H9 (cell line): ENCODE measurements around the gene KCNJ14. TPM values are rescaled to one million over a fixed set of nuclear protein-coding genes. Genes with fewer than 3 reads are reported as not detected.

Experiments
- DNase-seq: peaks from one replicate; pipeline ENCODE4 v3.0.0-alpha.2; 2017
- H2AFZ ChIP-seq: one replicate; pipeline ENCODE4 v1.6.1; 2013; ENCODE audit warnings: mild to moderate bottlenecking, low read length, control low read depth, moderate library complexity
- H2AK5ac ChIP-seq: 2 replicates; pipeline ENCODE4 v1.6.1; 2013; ENCODE audit warnings: low read length, control low read depth, mixed read lengths; ENCODE audit not compliant: insufficient read length
- H2BK120ac ChIP-seq: one replicate; pipeline ENCODE4 v1.6.1; 2013; ENCODE audit warnings: low read depth, mild to moderate bottlenecking, low read length, control low read depth, inconsistent platforms; ENCODE audit not compliant: poor library complexity, severe bottlenecking
- H2BK12ac ChIP-seq: 2 replicates; pipeline ENCODE4 v1.6.1; 2013; ENCODE audit warnings: low read length, control low read depth, mixed read lengths, low read depth; ENCODE audit not compliant: insufficient read length
- H2BK15ac ChIP-seq: 2 replicates; pipeline ENCODE4 v1.6.1; 2013; ENCODE audit warnings: low read depth, low read length, control low read depth
- H2BK20ac ChIP-seq: one replicate; pipeline ENCODE4 v1.6.1; 2013; ENCODE audit warnings: low read depth, mild to moderate bottlenecking, low read length, control low read depth, inconsistent platforms; ENCODE audit not compliant: poor library complexity, severe bottlenecking
- H2BK5ac ChIP-seq: 2 replicates; pipeline ENCODE4 v1.6.1; 2013; ENCODE audit warnings: low read length, control low read depth, mixed read lengths; ENCODE audit not compliant: insufficient read length
- H3K14ac ChIP-seq: 2 replicates; pipeline ENCODE4 v1.6.1; 2013; ENCODE audit warnings: low read length, control low read depth; ENCODE audit not compliant: insufficient read depth
- H3K18ac ChIP-seq: 2 replicates; pipeline ENCODE4 v1.6.1; 2013; ENCODE audit warnings: low read depth, mild to moderate bottlenecking, mixed read lengths, low read length, control low read depth; ENCODE audit not compliant: insufficient read length
- H3K23ac ChIP-seq: 2 replicates; pipeline ENCODE4 v1.6.1; 2013; ENCODE audit warnings: low read length, control low read depth, mixed read lengths, low read depth; ENCODE audit not compliant: insufficient read length
- H3K23me2 ChIP-seq: 2 replicates; pipeline ENCODE4 v1.6.1; 2013; ENCODE audit warnings: low read depth, mild to moderate bottlenecking, mixed read lengths, low read length, control low read depth; ENCODE audit not compliant: insufficient read length, poor library complexity, severe bottlenecking
- H3K27ac ChIP-seq: 2 replicates; pipeline ENCODE4 v1.5.1; 2013; ENCODE audit warnings: low read length, control low read depth, mixed read lengths, low read depth; ENCODE audit not compliant: insufficient read length
- H3K27me3 ChIP-seq: 2 replicates; pipeline ENCODE4 v1.6.1; 2013; ENCODE audit warnings: low read length, control low read depth, inconsistent platforms; ENCODE audit not compliant: insufficient read depth
- H3K4ac ChIP-seq: 2 replicates; pipeline ENCODE4 v1.6.1; 2013; ENCODE audit warnings: low read depth, mild to moderate bottlenecking, control low read depth, inconsistent platforms, low read length, moderate library complexity
- H3K4me1 ChIP-seq: 2 replicates; pipeline ENCODE4 v1.6.1; 2013; ENCODE audit warnings: low read length, control low read depth, inconsistent platforms; ENCODE audit not compliant: insufficient read depth
- H3K4me2 ChIP-seq: 2 replicates; pipeline ENCODE4 v1.6.1; 2013; ENCODE audit warnings: low read length, control low read depth, mixed read lengths; ENCODE audit not compliant: insufficient read length, insufficient read depth
- H3K56ac ChIP-seq: 2 replicates; pipeline ENCODE4 v1.6.1; 2013; ENCODE audit warnings: low read depth, mild to moderate bottlenecking, mixed read lengths, low read length, control low read depth; ENCODE audit not compliant: insufficient read length
- H3K79me1 ChIP-seq: 2 replicates; pipeline ENCODE4 v1.6.1; 2013; ENCODE audit warnings: low read depth, mild to moderate bottlenecking, moderate library complexity, low read length, control low read depth, inconsistent platforms; ENCODE audit not compliant: insufficient read depth, poor library complexity, severe bottlenecking
- H3K79me2 ChIP-seq: 2 replicates; pipeline ENCODE4 v1.6.1; 2013; ENCODE audit warnings: low read length, control low read depth, inconsistent platforms; ENCODE audit not compliant: insufficient read depth
- H3K9ac ChIP-seq: 2 replicates; pipeline ENCODE4 v1.6.1; 2013; ENCODE audit warnings: low read length, control low read depth, mixed read lengths; ENCODE audit not compliant: insufficient read length; ENCODE audit errors: extremely low read depth
- H3K9me3 ChIP-seq: one replicate; pipeline ENCODE4 v1.6.1; 2013; ENCODE audit warnings: low read depth, low read length, inconsistent platforms; ENCODE audit not compliant: control insufficient read depth
- H3T11ph ChIP-seq: one replicate; pipeline ENCODE4 v1.6.1; 2013; ENCODE audit warnings: mild to moderate bottlenecking, low read length, control low read depth, inconsistent platforms
- H4K20me1 ChIP-seq: one replicate; pipeline ENCODE4 v1.6.1; 2013; ENCODE audit not compliant: control insufficient read depth, insufficient read length, insufficient read depth
- H4K5ac ChIP-seq: 2 replicates; pipeline ENCODE4 v1.6.1; 2013; ENCODE audit warnings: low read depth, mild to moderate bottlenecking, mixed read lengths, low read length, control low read depth; ENCODE audit not compliant: insufficient read length
- H4K8ac ChIP-seq: replicated peaks from 2 replicates; pipeline ENCODE4 v1.6.1; 2013; ENCODE audit warnings: low read length, control low read depth, mixed read lengths, low read depth; ENCODE audit not compliant: insufficient read length
- H4K91ac ChIP-seq: 2 replicates; pipeline ENCODE4 v1.6.1; 2013; ENCODE audit warnings: low read depth, mild to moderate bottlenecking, moderate library complexity, mixed read lengths, low read length, control low read depth; ENCODE audit not compliant: insufficient read length
- H3K27ac Mint-ChIP-seq, 3 experiments: 2 replicates in 2 of 3; 3 replicates in 1 of 3; pipeline ENCODE4 v1.8.0; 2020 to 2021; ENCODE audit warnings: mixed read lengths in 3 of 3, mild to moderate bottlenecking in 1 of 3, moderate library complexity in 1 of 3
- H3K27me3 Mint-ChIP-seq: 2 replicates; pipeline ENCODE4 v1.8.0; 2021; ENCODE audit warnings: low read depth, mild to moderate bottlenecking, moderate library complexity, mixed read lengths
- H3K36me3 Mint-ChIP-seq, 3 experiments: 2 replicates in 2 of 3; 3 replicates in 1 of 3; pipeline ENCODE4 v1.8.0; 2020 to 2021; ENCODE audit warnings: low read depth in 3 of 3, mixed read lengths in 3 of 3; ENCODE audit not compliant: insufficient read depth in 1 of 3
- H3K4me1 Mint-ChIP-seq, 2 experiments: 2 replicates each; pipeline ENCODE4 v1.8.0; 2020; ENCODE audit warnings: mixed read lengths in 2 of 2
- H3K4me3 Mint-ChIP-seq, 2 experiments: 2 replicates in 1 of 2; 3 replicates in 1 of 2; pipeline ENCODE4 v1.8.0; 2020 to 2021; ENCODE audit warnings: mild to moderate bottlenecking in 2 of 2, mixed read lengths in 2 of 2, moderate library complexity in 1 of 2
- H3K9me3 Mint-ChIP-seq, 2 experiments: 2 replicates in 1 of 2; 3 replicates in 1 of 2; pipeline ENCODE4 v1.8.0; 2020; ENCODE audit warnings: mild to moderate bottlenecking in 2 of 2, mixed read lengths in 2 of 2, moderate library complexity in 1 of 2
- CTCF ChIP-seq: fragments of 200-600 bp; sonication (generic); conservative IDR thresholded peaks from 3 replicates; pipeline ENCODE4 v1.8.0; 2021; ENCODE audit warnings: antibody characterized with exemption, mild to moderate bottlenecking
- WGBS: extraction: QIAGEN DNeasy Blood & Tissue Kit; methylation state at CpG from one replicate; pipeline ENCODE4 v1.1.7; 2013; ENCODE audit warnings: missing lambda C conversion rate, low lambda C conversion rate, mixed read lengths; ENCODE audit not compliant: insufficient read length; ENCODE audit errors: extremely low coverage; 5-methylcytosine and 5-hydroxymethylcytosine counted together
- total RNA-seq: library from RNA; stranded (reverse); gene quantifications from 2 replicates; pipeline ENCODE4 v1.2.1, GENCODE V29; 2021

Gene KCNJ14
- total RNA-seq, 1 experiment from 2014 or later: 1.2 TPM

DNA sequence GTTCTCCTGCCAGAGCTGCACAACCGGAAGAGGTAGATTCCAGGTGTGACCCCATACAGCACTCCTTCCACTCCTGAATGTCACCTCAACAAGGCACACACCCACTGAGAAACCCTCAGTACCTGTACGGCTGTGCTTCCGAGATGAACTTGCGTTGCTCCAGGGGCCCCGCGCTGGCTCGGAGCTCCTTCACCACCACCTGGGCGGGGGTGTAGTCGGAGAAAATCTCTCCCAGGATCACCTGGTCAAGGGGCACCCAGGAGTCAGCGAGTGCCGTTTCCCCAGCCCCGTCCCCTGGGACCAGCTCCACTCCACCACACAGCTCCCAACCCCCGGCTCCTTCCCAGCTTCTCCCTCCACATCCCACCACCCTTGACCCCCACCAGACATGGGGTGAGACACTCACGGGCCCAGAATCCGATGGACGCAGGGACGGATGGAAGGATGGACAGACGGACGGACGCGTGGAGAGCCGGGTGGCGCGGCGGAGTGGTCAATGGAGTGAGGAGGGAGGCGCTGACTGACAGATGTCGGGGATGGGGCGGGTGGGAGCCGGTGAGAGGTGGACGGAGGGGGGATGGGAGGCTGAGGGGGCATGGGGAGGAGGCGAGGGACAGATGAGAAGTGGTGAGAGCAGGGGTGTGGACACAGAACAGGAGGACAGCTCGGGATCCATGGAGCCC, 53.5 kb downstream of the KCNJ14 start:
- Histone ChIP-seq H4K8ac (no peak overlapping the region), H2BK12ac (no peak overlapping the region), H3T11ph (no peak overlapping the region), H4K20me1 (no peaks in the 10 kb centered on the region), H3K27me3 (peaks cover 2% of the 10 kb centered on the region; the same call in 1 of the 2 replicates), H2BK20ac (no peak overlapping the region), H2AFZ (no peak overlapping the region), H3K18ac (no peak overlapping the region), H3K4me2 (no peak overlapping the region), H3K79me1 (no peaks in the 10 kb centered on the region), H3K56ac (no peak overlapping the region), H3K23me2 (peaks cover 12% of the 10 kb centered on the region), H3K14ac (no peak overlapping the region), H2AK5ac (no peak overlapping the region), H3K23ac (no peak overlapping the region), H4K91ac (no peak overlapping the region), H2BK15ac (no peak overlapping the region), H3K79me2 (no peaks in the 10 kb centered on the region), H4K5ac (no peak overlapping the region), H2BK5ac (no peak overlapping the region), H2BK120ac (no peak overlapping the region), H3K9me3 (no peaks in the 10 kb centered on the region), H3K4ac (no peak overlapping the region), H3K4me1 (no peaks in the 10 kb centered on the region), H3K9ac (no peak overlapping the region), H3K27ac (no peak overlapping the region)
- no peak for DNase-seq
- no CpG with 5 or more reads among the region's 32 CpGs for WGBS
- 0 out of 7 replicates have a peak, but pooled peaks cover 0 to 5% (median 0%) of the 10 kb centered on the region in 3 experiments for H3K36me3 Mint-ChIP-seq
- H3K27me3 Mint-ChIP-seq: peaks cover 6% of the 10 kb centered on the region
- H3K4me3 Mint-ChIP-seq: no peak overlapping the region; a peak in 1 of 5 replicates
- H3K27ac Mint-ChIP-seq: no peak overlapping the region
- no peaks in the 10 kb centered on the region for H3K9me3 Mint-ChIP-seq
- H3K4me1 Mint-ChIP-seq: peaks cover 13 to 14% of the 10 kb centered on the region in 2 experiments
- TF ChIP-seq CTCF: no peak
